ENCODE measurements around the gene BIN1. TPM values are rescaled to one million over a fixed set of nuclear protein-coding genes. Genes with fewer than 3 reads are reported as not detected.

The BIN1 gene
- total RNA-seq, 1 experiment from 2014 or later = 31.8 TPM

- BruUV-seq (replicated peaks) = no TSS peak
- CTCF ChIA-PET = interaction anchor here (1.2 kb wide), 1 partner anchor 11 kb away, joined by 3 read pairs; the partner anchor contains the start of gene BIN1
Measured at GRCh38 chr2:127096280-127096679, 10.7 kb downstream of the BIN1 start.

More at GRCh38 chr2:127096280-127096679, 10.7 kb downstream of the BIN1 start:
- intact Hi-C loops (cut with micrococcal nuclease) = no loop called here
- Histone ChIP-seq H4K20me1 (ENCODE audit: insufficient read depth) (no peaks in the 10 kb centered on the region), H3K9me2 (ENCODE audit: insufficient read depth) (no peaks in the 10 kb centered on the region), H3K4me2 (ENCODE audit: low read length) (no peak overlapping the region), H3K4me1 (ENCODE audit: control insufficient read depth in 1 of 2, insufficient read depth in 2 of 2, low read length in 2 of 2) (peaks cover 39 to 49% of the 10 kb centered on the region in 2 experiments), H3K27me3 (ENCODE audit: insufficient read depth, low read length) (no peaks in the 10 kb centered on the region), H3K36me3 (ENCODE audit: control insufficient read depth in 1 of 2, insufficient read depth in 2 of 2, low read length in 2 of 2) (no peaks in the 10 kb centered on the region), H3K79me2 (ENCODE audit: insufficient read depth, low read length) (no peaks in the 10 kb centered on the region; the same call in 1 of the 2 replicates), H3K9me3 (ENCODE audit: control insufficient read depth in 1 of 2, insufficient read depth in 1 of 2, low read depth in 1 of 2, low read length in 2 of 2) (no peaks in the 10 kb centered on the region), H3K9ac (ENCODE audit: low read length) (no peak overlapping the region), H3K27ac (ENCODE audit: low read depth, low read length) (no peak overlapping the region), H2AFZ (ENCODE audit: low read depth, low read length, poor library complexity, severe bottlenecking) (no peak overlapping the region), H3K4me3 (replicated peaks in 1 of 2; ENCODE audit: low read depth in 1 of 2, low read length in 2 of 2) (no peak overlapping the region)
- no peak for DNase-seq (ENCODE audit: low read depth, low spot score)
- ChIA-PET POLR2A (no interaction called here), RAD21 (ENCODE audit: low non-redundant PET in 1 of 2, low total read pairs in 2 of 2, uncharacterized antibody in 2 of 2, unreplicated experiment in 2 of 2) (no interaction called here)
- no peak for ATAC-seq
- TF ChIP-seq REST (IDR thresholded peaks at IDR 0.05; ENCODE audit: low read depth) (no peak), SRF (IDR thresholded peaks at IDR 0.05; ENCODE audit: low read depth) (no peak)
